GM10847 (cell line): Measurements from ENCODE around the gene AKR1C2.
"Not testable (repeated sequence)": the region's sequence is repeated elsewhere in the genome, so short reads cannot be mapped to it uniquely, and the experiment has no call there.

Source experiments
- POLR2A ChIP-seq: IDR thresholded peaks from 2 replicates; pipeline ENCODE4 v1.6.1; 2011; ENCODE audit not compliant: insufficient read length; ENCODE audit errors: extremely low read depth

Gene AKR1C2

DNA sequence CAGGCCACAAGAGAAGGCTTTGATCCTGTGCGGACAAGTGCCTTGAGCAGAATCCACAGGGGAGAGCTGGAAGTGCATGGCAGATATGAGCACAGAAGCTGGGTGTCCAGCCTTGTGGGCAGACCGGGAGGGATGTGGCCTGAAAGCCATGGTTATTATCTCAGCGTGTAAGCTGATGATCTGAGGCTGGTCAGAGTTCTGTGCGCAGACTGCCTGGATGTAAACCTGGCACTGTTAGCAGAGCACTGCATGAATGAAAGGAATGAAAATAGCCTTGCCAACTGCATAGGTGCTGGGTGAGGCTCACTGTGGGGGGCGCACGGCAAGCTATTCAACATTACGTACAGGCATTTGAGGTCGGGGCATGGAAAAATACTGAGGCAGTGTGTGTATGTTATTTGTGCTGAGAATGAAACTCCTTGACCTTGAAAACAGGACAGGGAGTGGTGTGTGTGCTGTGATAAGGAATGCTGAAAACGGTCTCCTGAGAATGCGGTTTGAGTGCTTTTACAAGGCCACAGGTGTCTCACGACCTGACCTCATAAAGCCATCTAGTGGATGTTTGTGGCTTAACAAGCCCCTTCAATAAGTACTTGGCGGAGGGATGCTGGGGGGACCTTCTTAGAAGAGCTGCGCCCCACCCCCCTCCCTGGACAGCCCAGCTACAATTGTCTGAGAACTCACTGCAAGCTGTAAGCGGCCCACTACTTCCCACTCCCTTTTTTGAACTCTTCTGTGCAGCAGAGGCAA, 21.8 kb downstream of the AKR1C2 start:
- no peak for TF ChIP-seq POLR2A

DNA sequence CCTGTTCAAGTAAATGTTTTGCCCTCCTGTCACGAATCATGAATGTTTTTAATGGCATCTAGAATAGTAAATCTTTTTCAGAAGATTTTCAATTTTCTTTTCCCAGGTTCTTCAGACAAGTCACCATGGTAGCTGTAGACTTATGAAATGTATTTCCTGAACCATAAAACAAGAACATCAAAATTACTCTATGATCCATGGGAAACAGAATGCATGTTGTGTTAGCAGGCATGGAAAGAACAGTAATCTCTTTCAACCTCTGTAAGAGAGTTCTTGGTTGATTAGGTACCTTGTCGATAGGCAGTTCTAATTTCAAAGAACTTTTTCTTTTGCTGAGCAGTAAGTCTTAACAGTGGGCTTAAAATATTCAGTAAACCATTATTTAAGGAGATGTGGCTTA, 22.9 kb downstream of the AKR1C2 start:
- TF ChIP-seq POLR2A: no peak

GRCh38 chr10:4978870-4979269, 24.8 kb downstream of the AKR1C2 start:
- no peak for TF ChIP-seq POLR2A

DNA sequence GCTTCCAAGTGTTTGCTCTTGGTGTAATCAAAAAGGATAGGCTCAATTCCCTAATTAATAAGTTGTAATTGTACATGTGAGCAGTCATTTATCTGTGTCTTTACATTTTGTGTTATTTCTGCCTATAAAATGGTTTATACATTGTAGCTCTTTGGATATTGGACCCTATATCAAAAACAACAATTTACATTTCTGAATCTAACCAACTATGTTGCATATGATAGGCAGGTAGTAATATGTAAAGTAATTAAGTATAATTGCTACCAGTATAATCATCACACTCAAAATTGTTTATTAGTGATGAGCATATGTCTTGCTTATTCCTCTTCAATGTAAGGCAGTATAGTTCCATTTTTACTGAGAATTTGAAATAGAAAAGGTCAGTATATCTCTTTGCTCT, 26.6 kb downstream of the AKR1C2 start:
- TF ChIP-seq POLR2A: no peak

DNA sequence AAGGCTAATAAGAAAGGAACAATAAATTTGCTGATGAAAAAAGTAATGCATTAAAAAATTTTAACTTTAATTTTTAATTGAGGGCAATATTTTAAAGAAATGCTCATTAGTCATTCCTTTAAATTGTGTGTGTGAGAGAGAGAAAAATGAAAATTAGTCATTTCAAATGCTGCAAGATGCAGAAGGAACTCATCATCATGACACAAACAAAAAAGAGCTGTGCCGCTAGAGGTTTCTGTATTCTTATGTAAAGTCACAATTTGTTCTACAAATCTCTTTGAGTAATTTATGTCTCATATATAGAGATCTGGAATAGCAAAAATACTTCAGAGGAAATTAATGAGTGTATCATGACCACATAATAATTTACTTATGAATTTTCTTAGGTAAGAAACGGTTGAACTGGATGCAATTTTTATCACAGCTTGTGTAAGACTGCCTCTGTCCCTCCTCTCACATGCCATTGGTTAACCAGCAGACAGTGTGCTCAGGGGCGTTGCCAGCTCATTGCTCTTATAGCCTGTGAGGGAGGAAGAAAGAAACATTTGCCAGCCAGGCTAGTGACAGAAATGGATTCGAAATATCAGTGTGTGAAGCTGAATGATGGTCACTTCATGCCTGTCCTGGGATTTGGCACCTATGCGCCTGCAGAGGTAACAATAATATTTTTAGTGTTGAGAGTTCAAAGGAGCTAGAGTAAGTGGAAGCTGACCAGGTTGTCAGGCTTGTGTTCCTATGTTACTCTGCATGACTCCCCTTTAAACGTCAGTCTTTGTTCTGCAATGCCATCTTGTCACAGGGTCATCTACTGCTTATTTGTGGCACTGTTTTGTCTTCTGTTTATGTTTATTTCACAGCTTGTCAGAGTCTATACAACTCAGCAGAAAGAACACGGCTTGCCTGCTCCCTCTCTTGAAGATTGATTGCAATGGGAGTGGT, 40.5 kb downstream of the AKR1C2 start, which contains the start of gene AKR1C1:
AKR1C1 (plus strand) TSS at position 540 of the 939 bp plus-strand sequence; CDS start at position 570, 30 bp downstream.
- not testable (repeated sequence) for TF ChIP-seq POLR2A

DNA sequence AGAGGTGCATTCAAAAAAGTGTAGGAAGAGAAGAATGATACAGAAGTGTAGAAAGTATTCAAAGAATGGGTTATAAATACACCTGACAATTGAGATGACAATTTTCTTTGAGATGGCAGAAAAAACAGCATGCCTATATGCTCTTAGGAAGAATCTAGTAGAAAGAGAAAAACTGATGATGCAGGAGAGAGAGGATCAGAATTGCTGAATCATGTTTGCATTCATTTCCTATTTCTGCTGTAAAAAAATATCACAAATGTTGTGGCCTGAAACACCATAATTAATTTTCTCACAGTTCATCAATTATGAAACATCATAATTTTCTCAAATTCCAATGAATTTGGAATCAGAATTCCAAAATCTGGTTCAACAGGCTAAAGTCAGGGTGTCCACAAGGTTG, 50.3 kb downstream of the AKR1C2 start:
- TF ChIP-seq POLR2A: no peak

DNA sequence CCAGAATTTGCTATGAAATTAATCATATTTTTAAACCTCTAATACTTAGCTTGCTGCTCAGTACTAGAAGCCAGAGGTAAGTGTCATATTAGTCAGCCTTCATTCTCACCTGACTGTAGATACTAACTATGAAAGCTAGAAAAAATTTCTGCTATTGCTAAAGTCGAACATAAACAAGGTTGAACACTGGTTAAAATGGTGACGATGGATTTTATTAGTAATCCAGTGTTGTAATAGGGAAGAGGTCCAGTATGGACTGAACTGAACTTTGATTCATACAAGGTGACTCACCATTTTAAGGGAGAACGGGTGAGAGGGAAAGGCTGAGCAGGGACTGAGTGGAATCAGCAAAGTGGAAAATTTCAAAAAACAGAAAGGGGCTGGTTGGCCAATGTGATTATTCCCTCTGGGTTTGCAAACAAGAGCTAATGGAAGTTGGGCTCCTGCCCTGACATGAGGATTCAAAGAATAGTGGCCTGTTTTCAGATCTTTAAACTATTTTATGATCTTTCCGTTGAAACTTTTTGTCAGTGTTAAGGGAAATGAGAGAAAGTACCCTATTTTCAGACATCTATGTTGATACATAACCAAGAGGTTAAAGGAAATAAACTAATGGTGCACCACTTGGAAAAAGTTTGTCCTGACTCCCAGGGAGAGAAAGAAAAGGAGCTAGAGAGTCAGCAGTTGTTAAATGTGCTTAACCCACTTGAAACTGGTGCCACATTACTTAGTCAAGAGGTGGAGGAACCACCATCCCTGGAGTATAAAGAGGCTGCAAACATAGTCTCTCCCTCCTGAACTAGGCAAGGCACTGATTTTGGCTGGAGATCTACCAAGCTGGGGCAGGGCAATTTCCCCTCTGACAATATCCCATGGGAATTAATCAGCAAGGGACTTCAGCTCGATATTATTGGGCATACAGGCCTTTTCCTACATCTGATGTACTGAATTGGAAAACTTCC, 55.7 kb downstream of the AKR1C2 start:
- TF ChIP-seq POLR2A: no peak

DNA sequence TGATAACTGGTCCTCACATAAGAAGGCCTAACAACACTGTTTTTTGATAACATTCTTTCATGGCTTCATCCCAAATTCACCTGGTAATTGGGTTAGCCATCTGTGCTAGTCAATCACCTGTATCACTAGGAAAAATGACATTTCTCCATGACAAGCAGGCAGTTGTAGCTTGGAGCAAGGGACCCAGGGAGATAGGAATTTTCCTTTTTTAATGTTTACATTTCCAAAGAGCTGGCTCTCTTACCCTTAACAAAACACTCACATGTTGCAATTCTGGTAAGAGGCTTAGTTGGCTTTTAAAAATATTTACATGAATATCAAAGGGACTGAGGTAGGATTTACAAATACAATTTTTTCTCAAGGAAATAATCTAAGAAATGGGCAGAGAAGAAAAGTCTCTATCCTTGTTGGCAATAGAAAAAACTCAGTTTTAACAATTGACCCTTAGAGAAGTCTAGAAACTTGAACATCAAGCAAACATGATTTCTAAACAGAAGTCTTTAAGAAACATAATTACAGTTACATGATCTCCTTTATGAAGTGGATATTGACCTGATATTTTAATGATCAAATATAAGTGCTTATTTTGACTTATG, 56.5 kb downstream of the AKR1C2 start:
- TF ChIP-seq POLR2A: no peak

DNA sequence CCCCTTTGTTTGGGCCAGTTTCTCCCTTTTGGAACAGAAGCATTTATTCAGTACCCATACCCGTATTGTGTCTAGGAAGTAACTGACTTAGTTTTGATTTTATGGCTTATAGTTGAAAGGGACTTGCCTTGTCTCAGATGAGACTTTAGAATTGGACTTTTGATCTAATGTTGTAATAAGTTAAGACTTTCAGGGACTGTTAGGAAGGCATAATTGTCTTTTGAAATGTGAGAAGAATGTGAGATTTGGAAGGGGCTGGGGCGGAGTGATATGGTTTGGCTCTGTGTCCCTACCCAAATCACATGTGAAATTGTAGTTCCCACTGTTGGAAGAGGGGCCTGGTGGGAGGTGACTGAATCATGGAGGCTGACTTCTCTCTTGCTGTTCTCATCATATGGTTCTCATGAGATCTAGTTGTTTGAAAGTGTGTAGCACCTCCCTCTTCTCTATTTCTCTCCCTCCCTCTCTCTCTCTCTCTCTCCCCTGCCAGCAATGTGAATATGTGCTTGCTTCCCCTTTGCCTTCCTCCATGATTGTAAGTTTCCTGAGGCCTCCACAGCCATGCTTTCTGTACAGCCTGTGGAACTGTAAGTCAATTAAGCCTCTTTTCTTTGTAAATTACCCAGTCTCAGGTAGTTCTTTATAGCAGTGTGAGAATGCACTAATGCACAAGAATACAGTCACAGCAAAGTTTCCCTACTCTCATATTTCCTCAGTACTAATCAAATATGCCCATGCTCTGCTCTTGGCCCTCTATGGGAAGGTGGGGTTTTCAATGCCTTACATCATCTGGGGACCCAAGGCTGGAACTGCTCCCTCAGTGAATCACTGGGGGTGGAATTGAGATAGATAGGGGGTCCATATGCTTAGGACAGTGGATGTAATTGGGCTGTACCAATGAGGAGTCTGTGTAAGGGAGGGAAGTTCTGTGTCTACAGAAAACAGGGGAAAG, 57.6 kb downstream of the AKR1C2 start:
- no peak for TF ChIP-seq POLR2A

DNA sequence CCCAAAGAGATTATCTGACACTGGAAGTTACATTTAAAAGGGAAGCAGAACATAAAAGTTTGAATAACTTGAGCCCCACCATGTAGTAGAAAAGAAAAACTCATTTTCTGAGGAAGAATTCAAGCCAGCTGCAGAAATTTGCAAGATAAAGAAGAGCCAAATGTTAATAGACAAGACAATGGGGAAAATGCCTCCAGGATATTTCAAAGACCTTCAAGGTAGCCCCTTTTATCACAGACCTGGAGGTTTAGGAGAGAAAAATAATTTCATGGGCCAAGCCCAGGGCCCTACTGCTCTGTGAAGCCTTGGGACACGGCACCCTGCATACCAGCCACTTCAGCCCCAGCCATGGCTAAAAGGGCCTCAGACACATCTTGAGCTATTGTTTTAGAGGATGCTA, 58.8 kb downstream of the AKR1C2 start:
- no peak for TF ChIP-seq POLR2A

DNA sequence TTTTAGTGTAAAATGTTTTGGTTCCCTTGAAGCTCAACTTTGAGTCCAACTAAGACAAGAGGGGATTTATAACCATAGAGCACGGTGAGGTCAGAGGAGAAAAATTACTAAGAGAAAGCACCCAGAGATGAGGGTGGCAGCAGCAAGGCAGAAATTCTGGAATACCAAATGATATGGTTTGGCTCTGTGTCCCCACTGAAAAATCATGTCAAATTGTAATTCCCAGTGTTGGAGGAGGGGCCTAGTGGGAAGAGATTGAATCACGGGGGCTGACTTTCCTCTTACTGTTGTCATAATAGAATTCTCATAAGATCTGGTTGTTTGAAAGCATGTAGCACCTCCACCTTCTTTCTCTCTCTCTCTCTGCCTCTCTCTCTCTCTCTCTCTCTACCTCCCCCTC, 59.8 kb downstream of the AKR1C2 start:
- no peak for TF ChIP-seq POLR2A

- no peak for TF ChIP-seq POLR2A
Observed at GRCh38 chr10:4941540-4942330, 61.9 kb downstream of the AKR1C2 start.

DNA sequence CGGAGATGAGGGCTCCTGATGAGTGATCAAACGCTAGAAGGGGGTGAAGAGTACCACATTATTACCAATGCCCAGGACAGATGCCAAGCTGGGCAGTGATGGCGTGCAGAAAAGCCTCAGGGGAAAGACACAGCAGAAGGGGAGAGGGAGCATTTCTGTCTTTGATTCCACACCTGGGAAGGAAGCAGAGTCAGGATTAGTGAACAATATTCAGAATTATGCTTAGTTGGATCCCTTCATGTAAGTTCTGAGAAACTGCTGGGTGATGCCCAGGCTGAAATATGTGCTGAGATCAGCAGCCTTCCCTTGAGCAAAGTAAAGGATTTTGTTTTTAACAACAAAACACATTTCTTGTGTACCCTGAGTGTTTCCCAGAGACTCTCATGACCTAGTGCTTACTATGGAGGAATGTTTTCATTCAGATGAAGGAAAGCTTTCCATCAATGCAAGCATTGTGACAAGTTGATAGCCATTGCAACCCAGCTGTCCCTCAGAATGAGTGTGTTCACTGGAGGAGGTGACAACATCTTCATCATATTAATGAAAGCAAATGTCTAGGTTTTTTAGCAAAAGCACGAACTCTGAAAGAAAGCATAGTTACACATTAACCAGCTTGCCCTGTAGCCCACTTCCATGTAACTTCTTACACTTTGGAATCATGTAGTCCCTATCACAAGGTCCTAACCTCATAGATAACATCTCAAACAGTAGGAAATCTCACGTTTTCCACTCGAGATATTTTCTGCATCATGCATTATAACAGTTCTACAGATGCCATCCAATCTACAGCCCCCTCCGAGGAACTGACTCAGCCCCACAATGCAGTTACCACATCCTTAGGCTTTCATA, 64.2 kb downstream of the AKR1C2 start:
- TF ChIP-seq POLR2A: no peak
